GM12874 (cell line): ENCODE measurements around the gene PET100.

Experiments used
- TF ChIP-seq, protein P1 (sequence below): IDR thresholded peaks from 2 replicates; pipeline ENCODE4 v1.5.1; 2011; ENCODE audit warnings: low read depth, mild to moderate bottlenecking, control low read depth, low read length, moderate library complexity; ENCODE audit not compliant: insufficient read depth

Gene PET100

DNA sequence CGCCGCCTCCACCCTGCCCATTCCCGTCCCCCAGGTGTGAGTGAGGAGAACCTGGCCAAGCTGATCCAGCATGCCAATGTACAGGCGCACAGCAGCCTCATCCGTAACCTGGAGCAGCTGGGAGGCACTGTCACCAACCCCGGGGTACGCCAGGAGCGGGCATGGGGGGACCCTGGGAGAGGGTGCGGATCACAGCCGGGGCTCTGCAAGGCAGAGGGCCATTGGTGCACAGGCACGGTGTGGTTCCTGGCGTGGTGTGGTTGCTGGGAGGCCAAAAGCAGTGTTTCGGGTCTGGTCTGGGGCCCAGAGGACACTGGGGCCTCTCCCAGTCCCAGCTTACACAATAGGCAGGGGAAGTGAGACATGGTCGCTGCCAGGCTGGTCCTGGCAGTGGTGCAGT lies 15.6 kb downstream of the PET100 start:
- TF ChIP-seq, protein P1, sequence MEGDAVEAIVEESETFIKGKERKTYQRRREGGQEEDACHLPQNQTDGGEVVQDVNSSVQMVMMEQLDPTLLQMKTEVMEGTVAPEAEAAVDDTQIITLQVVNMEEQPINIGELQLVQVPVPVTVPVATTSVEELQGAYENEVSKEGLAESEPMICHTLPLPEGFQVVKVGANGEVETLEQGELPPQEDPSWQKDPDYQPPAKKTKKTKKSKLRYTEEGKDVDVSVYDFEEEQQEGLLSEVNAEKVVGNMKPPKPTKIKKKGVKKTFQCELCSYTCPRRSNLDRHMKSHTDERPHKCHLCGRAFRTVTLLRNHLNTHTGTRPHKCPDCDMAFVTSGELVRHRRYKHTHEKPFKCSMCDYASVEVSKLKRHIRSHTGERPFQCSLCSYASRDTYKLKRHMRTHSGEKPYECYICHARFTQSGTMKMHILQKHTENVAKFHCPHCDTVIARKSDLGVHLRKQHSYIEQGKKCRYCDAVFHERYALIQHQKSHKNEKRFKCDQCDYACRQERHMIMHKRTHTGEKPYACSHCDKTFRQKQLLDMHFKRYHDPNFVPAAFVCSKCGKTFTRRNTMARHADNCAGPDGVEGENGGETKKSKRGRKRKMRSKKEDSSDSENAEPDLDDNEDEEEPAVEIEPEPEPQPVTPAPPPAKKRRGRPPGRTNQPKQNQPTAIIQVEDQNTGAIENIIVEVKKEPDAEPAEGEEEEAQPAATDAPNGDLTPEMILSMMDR = no peak

DNA sequence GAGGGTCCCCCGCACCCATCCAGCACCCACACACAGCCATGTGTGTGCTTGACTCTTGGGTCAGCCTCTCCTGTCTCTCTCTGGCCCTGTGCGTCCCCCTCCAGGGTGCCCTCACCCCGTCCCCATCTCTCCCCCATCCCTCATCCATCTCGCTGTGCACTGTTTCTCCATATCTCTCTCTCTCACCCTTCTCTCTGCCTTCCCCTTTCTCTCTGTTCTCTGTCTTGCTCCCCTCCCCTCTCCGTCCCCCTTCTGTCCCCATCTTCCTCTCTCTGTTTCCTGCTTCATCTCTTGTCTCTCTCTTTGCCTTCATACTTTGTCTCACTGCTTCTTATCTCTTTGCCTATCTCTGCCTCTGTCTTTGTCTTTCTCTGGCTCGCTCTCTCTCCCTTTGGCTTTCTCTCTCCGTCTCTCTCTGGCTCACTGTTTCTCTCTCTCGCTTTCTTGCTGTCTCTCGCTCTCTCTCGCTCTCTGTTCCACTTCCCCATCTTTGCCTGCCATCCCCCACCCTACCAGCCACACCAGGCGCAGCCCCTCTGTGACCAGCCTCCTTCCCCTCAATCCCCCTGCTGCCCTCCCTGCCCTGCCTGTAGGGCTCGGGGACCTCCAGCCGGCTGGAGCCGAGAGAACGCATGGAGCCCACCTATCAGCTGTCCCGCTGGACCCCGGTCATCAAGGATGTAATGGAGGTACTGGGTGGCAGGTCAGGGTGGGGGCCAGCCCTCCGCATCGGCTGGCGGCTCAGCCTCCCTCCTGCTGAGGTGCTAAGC lies 16.2 kb downstream of the PET100 start:
- TF ChIP-seq, protein P1 = no peak

DNA sequence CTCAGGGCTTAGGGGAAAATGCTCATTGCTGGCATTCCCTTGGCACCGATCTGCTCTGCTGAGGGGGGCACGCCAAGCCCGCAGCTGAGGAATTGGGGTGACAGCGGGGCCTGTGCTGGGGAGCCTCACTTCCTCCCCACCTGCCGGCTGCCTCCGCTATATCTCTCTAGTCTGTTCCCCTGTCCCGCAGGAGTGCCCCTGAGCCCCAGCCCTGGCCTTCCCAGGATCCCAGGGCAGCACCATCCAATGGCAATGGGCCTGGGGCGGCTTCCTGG lies 16.8 kb downstream of the PET100 start:
- TF ChIP-seq, protein P1 = no peak

DNA sequence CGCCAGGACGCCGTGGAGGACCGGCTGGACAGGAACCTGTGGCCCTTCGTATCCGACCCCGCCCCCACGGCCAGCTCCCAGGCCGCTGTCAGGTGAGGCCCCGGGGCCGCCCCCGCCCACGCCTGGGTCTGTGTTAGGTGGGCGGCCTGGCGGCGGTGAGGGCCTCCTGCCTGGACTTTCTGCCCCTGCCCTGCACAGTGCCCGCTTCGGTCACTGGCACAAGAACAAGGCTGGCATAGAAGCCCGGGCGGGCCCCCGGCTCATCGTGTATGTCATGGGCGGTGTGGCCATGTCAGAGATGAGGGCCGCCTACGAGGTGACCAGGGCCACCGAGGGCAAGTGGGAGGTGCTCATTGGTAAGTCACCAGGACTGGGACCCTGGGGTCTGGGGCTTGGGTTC lies 17.6 kb downstream of the PET100 start:
- TF ChIP-seq, protein P1 = no peak

DNA sequence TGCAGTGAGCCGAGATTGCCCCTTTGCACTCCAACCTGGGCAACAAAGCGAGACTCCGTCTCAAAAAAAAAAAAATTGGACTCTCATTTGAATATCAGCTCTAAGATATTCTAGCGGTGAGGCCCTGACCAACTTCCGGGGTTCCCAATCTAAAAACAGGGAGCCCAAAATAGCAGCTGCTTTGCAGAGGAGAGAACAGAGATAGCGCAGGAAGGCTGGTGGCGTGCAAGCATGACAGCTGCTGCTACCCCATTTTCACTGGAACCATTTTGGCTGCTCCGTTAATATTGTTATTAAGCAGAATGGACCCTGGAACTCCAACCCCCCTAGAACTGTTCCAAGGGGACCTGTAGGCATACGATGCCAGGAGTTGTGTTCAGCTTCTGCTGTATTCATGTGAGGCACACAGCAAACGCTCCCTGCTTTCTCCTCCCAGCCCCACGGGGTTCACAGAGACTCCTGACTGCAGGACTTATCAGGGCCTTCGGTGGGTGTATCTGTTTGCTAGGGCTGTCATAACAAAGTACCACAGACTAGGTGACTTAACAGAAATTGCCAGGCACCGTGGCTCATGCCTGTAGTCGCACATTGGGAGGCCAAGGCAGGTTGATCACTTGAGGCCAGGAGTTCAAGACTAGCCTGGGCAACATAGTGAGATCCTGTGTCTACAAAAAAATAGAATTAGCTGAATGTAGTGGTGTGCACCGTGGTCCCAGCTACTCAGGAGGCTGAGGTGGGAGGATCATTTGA lies 18.8 kb downstream of the PET100 start:
- TF ChIP-seq, protein P1 = no peak

DNA sequence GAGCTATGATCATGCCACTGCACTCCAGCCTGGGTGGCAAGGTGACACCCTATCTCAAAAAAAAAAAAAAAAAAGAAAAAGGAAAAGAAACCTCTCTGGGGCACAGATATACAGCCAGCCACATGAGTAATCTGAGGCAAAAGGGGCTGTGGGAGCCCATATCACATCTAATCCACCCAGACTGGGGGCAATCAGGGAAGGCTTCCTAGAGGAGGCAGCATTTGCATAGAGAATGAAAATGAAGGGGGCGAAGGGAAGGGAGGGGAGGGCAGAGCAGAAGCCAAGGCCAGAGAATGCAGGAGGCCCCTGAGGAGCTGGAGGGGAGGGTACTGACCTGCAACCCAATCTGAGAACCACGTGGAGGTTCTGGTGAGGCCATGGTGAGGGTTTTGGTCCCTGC lies 20.6 kb downstream of the PET100 start:
- TF ChIP-seq, protein P1 = no peak

DNA sequence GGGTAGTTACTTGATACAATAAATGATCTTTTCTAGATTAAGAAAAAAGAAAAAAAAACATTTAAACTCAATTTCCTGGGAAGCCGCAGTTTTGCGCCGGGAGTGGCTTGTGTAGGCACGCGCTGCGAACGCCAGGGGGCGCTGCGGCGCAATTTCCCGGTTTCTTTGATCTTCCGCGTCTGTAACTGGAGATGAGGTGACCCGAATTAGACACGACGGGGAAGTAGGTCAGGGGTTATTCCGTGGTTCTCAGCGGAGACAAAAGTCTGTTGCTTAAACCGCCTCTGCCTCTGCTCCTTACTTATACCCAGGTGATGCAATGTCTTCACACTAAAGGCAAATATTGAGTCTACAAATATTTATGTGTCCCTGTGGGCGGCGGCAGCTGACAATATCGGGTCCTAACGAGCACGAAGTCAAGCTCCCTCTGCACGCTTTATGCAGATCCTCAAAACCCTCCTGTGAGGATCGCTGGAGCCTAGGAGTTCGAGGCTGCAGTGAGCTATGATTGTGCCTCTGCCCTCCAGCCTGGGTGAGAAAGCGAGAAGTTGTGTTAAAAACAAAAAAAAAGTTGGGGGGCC lies 22.6 kb downstream of the PET100 start:
- TF ChIP-seq, protein P1 = peak; percentile 93
